Inflammatory macrophage treated with lipopolysaccharide for 1 hour (primary cell): ENCODE data around the gene SLC25A21.

Experiments
- DNase-seq, 2 donors: peaks; one replicate each; pipeline ENCODE4 v3.0.0-alpha.2; 2020 to 2022

Gene SLC25A21

DNA sequence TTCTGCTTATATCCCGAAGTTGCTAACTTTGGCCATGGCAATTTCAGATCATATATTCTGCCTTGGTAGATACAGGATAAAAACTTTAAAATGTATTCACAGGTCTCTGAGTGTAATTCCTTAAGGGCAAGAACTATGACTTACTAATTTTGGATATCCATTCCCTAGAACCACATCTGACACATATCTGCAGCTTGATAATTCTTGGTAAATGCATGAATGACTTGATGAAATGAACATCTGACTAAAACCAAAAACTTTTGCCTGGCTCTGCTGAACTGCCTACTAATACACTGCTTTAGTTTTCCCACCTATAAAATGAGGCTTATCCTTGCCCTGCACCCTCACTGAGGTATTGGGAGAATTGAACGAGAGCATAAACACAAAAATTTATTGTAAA is 32.2 kb downstream of the SLC25A21 start:
- no peak for DNase-seq

DNA sequence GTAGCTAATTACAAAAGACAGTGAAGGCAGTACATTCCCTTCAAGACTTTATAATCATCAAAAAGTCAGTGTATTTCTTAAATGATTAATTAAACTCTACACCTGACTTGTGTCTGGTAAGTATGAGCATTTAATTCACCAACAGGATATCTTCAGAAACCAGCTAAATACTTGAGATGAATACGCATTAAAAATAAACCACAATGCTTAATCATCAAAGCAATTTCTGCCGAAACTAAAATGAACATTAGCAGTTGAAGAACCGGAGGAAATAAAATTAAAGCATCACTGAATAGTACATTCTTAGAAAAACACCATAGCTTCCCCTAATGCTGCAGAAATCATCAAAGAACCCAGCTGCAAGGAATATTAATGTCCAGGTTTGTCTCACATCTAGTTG is 32.7 kb downstream of the SLC25A21 start:
- no peak for DNase-seq

DNA sequence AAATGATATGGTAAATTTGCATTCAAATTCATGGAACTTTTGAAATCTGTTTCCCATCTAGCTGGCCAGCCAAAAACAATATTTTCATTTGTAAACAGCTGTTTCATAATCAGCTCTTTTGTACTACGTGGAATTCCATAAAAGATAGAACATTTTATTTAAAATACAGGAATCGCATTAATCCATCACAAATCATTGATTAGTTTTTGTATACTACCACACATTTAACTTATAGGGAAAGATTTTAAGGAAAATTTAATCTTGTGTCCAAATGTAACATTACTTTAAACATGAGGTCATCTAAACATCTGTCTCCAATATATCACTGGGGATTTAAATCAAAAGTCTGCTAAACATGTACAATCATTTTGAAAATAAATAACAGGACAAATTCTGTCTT is 33.5 kb downstream of the SLC25A21 start:
- DNase-seq: no peak

GRCh38 chr14:37133284-37133913 is 39.0 kb downstream of the SLC25A21 start:
- DNase-seq: no peak

GRCh38 chr14:37131205-37131604 is 41.2 kb downstream of the SLC25A21 start:
- no peak for DNase-seq

DNA sequence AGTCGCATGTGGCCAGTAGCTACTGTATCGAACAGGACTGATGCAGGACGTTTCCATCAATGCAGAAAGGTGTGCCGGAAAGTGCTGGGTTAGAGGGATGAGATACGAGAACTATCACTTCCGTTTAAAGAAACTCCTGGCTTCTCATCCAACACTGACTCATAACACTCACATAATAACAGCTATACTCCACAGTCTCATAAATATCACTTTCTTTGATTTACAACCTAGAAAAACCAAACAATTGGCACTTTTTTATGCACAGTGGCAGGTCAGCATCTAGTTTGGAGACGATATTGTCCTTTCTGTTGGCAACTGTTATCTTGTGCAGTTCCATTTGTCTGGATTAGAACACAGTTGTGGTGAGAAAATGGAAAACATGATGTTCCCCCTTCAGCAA is 43.4 kb downstream of the SLC25A21 start:
- DNase-seq: no peak

- DNase-seq: no peak
Measured at GRCh38 chr14:37124614-37125013, 47.8 kb downstream of the SLC25A21 start.

DNA sequence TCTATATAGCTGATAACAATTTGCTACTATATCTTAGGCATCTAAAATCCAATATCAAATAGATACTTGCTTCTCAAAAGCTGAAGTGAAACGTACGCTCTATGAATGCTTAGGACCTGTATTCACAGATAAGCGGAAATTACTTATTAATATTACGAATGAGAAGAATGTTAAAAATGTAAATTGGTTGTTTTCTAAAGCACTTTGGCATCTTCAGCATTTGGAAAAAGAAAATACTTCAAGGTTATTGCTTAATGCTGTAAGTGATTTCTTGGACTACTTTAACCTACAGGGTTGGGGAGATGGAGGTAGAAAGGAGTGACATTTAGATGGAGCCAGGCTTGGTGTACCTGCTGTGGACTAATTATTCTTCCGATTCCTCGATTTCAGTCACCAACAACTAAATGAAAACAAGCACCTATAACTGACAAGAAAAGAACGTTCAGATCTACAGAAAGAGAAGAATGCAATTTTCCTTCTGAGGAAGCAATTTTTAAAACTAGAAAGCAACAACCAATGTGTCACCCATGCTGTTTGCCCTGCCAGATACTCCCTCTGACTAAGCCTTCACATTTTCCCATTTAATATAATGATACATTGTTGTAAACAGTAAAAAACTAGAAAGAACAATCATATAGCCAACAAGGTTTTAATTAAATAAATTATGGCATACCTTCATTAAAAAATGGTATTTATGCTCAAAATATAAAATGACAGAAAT is 49.3 kb downstream of the SLC25A21 start:
- DNase-seq: no peak

DNA sequence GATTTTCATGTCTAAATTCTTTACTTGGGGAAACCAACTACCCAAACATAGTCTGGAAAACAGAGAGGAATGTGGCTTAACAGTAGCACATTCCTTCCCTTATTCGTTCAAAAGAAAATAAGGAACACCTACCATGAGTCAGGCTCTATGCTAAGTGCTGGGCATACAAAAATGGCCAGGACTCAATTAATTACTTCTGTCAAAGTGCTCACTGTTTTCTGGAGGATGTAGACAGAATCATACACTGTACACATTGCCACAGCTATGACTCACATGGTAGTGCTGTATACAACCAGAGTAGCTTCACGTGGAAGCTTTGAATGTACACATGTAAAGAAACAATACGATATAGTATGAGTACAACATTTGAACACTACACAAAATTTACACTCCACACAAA is 50.1 kb downstream of the SLC25A21 start:
- no peak for DNase-seq

DNA sequence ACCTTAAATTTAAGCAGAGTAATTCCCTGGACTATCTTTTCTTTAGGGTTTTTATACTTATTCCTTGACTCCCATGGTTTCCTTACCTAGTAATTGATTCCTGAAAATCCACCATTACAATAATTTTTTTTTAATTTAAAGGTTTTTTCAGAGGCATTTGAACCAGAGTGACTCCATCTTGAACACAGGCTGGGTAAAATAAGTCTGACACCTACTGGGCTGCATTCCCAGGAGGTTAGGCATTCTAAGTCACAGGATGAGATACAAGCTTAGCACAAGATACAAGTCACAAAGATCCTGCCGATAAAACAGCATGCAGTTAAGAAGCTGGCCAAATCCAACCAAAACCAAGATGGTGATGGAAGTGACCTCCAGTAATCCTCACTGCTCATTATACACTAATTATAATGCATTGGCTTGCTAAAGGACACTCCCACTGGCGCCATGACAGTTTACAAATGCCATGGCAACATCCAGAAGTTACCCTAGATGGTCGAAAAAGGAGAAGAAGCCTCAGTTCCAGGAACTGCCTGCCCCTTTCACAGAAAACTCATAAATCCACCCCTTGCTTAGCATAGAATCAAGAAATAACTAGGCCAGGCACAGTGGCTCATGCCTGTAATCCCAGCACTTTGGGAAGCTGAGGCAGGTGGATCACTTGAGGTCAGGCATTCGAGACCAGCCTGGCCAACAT is 53.6 kb downstream of the SLC25A21 start:
- DNase-seq: no peak

- DNase-seq: no peak
Measured at GRCh38 chr14:37116933-37117849, 55.2 kb downstream of the SLC25A21 start.

- DNase-seq: no peak
Measured at GRCh38 chr14:37115406-37115805, 57.0 kb downstream of the SLC25A21 start.

DNA sequence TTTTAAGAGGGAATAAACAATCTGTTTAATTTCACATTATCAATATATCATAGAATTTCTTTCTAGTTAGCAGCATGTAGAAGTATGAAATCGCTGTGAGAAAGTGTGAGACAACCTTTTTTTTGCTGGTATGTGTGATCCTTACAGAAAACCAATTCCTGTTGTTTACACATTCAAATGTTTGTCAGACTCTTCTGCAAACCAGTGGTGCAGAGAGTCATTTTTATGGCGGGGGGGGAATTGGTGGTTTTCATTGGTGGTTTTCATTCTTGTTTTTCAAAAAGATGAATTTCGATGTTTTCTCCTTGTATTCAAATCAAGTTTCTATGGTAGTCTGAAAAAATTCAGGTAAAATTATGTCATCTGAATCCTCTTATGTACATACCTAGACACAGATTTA is 57.8 kb downstream of the SLC25A21 start:
- DNase-seq: no peak

DNA sequence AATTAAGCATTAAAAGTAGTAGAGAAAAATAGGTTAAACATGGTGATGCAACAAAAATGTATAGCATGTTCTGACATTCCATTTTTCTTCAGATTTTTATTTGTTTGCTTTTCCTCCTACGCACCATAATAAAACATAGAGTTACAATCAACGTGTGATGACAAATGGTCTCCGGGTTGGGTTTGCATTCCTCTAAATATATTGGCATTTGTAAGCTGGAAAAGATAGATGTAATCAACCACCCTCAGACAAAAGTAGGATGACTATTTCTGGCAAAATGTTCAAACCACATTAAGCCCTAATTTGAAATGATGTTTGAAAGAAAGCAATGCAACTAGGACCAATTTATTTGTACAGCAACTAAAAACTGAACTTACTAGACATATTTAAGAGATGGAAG is 58.4 kb downstream of the SLC25A21 start:
- no peak for DNase-seq

GRCh38 chr14:37098132-37098531 is 74.3 kb downstream of the SLC25A21 start:
- DNase-seq: no peak

DNA sequence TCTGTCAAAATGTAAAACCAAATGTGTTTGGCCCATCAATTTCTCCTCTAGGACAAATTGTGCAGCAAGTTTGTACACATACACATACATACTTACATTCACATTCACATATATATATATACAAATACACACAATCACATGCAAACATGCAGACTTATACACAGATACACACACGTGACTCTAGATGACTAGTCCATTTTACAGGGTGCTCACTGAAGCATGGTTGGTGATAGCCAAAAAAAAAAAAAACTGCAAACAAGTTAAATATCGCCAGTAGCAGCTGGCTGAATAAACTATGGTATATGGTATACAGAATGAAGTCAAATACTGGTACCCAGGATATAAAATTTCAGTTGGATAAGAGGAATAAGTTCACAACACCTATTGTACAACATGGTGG is 77.9 kb downstream of the SLC25A21 start:
- no peak for DNase-seq

GRCh38 chr14:37093364-37093763 is 79.0 kb downstream of the SLC25A21 start:
- DNase-seq: no peak

DNA sequence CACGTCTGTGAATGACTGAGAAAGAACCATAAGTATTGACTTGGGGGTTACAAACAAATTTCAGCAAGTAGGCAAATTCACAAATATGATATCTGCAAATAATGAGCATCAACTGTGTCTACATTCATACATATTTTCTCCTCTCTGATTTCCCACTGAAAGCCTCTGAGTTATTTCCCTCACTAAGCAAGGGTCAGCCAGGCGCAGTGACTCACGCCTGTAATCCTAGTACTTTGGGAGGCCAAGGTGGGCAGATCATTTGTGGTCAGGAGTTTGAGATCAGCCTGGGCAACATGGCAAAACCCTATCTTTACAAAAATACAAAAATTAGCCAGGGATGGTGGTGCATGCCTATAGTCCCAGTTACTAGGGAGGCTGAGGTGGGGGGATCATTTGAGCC is 80.8 kb downstream of the SLC25A21 start:
- no peak for DNase-seq

GRCh38 chr14:37090026-37090425 is 82.4 kb downstream of the SLC25A21 start:
- DNase-seq: no peak

GRCh38 chr14:37089410-37089809 is 83.0 kb downstream of the SLC25A21 start:
- no peak for DNase-seq

- no peak for DNase-seq
Measured at GRCh38 chr14:37088356-37089215, 83.8 kb downstream of the SLC25A21 start.

GRCh38 chr14:37087520-37087919 is 84.9 kb downstream of the SLC25A21 start:
- no peak for DNase-seq
